Duodenal mucosa (tissue), 2 donors: ENCODE results near the gene DNPEP.
A peak's percentile ranks its signal among the peaks of the same experiment; 100 is the strongest.
"Not testable (repeated sequence)": the region's sequence is repeated elsewhere in the genome, so short reads cannot be mapped to it uniquely, and the experiment has no call there.

Experiments
- H3K27ac ChIP-seq: one replicate; pipeline ENCODE4 v1.7.0; 2013; ENCODE audit warnings: low read depth, low read length
- H3K27me3 ChIP-seq, 2 donors: one replicate each; pipeline ENCODE4 v1.7.0; 2013; ENCODE audit warnings: low read length in 2 of 2, control low read depth in 1 of 2; ENCODE audit not compliant: insufficient read depth in 2 of 2, control insufficient read depth in 1 of 2
- H3K36me3 ChIP-seq, 2 donors: one replicate each; pipeline ENCODE4 v1.7.0; 2013; ENCODE audit warnings: low read length in 2 of 2, control low read depth in 1 of 2; ENCODE audit not compliant: insufficient read depth in 2 of 2, control insufficient read depth in 1 of 2
- H3K4me1 ChIP-seq, 2 donors: one replicate each; pipeline ENCODE4 v1.7.0; 2013; ENCODE audit warnings: low read length in 2 of 2, control low read depth in 1 of 2; ENCODE audit not compliant: insufficient read depth in 2 of 2, control insufficient read depth in 1 of 2
- H3K4me3 ChIP-seq, 2 donors: one replicate each; pipeline ENCODE4 v1.7.0; 2013; ENCODE audit warnings: low read length in 2 of 2, low read depth in 1 of 2
- H3K9ac ChIP-seq, 2 donors: one replicate each; pipeline ENCODE4 v1.7.0; 2013; ENCODE audit warnings: low read length in 2 of 2, low read depth in 1 of 2
- H3K9me3 ChIP-seq, 2 donors: one replicate each; pipeline ENCODE4 v1.7.0; 2013; ENCODE audit warnings: low read length in 2 of 2, control low read depth in 1 of 2; ENCODE audit not compliant: control insufficient read depth in 1 of 2

The DNPEP gene

GRCh38 chr2:219400562-219400961 lies 12.8 kb upstream of the DNPEP start:
- Histone ChIP-seq H3K9ac (no peak overlapping the region), H3K4me1 (peaks cover 18 to 30% of the 10 kb centered on the region in 2 donors), H3K36me3 (no peaks in the 10 kb centered on the region), H3K9me3 (no peaks in the 10 kb centered on the region), H3K27ac (no peak overlapping the region), H3K27me3 (no peaks in the 10 kb centered on the region), H3K4me3 (no peak overlapping the region)

GRCh38 chr2:219399716-219400478 lies 12.2 kb upstream of the DNPEP start:
- peaks cover 18 to 30% of the 10 kb centered on the region in 2 donors for H3K4me1 ChIP-seq
- H3K27me3 ChIP-seq: no peaks in the 10 kb centered on the region
- H3K9me3 ChIP-seq: no peaks in the 10 kb centered on the region
- H3K4me3 ChIP-seq: peak overlapping the region in 1 of 2 donors; percentile 30
- H3K9ac ChIP-seq: peak overlapping the region in 1 of 2 donors; percentile 25
- no peaks in the 10 kb centered on the region for H3K36me3 ChIP-seq
- H3K27ac ChIP-seq: no peak overlapping the region

- Histone ChIP-seq H3K4me3 (peak overlapping the region in 1 of 2 donors; percentile 30), H3K9ac (peak overlapping the region; percentile 29 to 47), H3K4me1 (peaks cover 18 to 30% of the 10 kb centered on the region in 2 donors), H3K36me3 (no peaks in the 10 kb centered on the region), H3K27ac (no peak overlapping the region), H3K27me3 (no peaks in the 10 kb centered on the region), H3K9me3 (no peaks in the 10 kb centered on the region)
These were observed 11.1 kb upstream of the DNPEP start for GRCh38 chr2:219398721-219399363.

- Histone ChIP-seq H3K27ac (no peak overlapping the region), H3K4me3 (no peak overlapping the region), H3K9ac (no peak overlapping the region), H3K27me3 (no peaks in the 10 kb centered on the region), H3K4me1 (peaks cover 18 to 24% of the 10 kb centered on the region in 2 donors), H3K9me3 (no peaks in the 10 kb centered on the region), H3K36me3 (no peaks in the 10 kb centered on the region)
These were observed 9.2 kb upstream of the DNPEP start for GRCh38 chr2:219396863-219397457.

GRCh38 chr2:219395609-219396008 lies 7.9 kb upstream of the DNPEP start:
- peaks cover 18 to 24% of the 10 kb centered on the region in 2 donors for H3K4me1 ChIP-seq
- H3K4me3 ChIP-seq: no peak overlapping the region
- H3K27ac ChIP-seq: no peak overlapping the region
- H3K27me3 ChIP-seq: no peaks in the 10 kb centered on the region
- no peaks in the 10 kb centered on the region for H3K9me3 ChIP-seq
- no peaks in the 10 kb centered on the region for H3K36me3 ChIP-seq
- no peak overlapping the region for H3K9ac ChIP-seq

- not testable (repeated sequence) for H3K4me3 ChIP-seq, H3K9ac ChIP-seq
These were observed 7.3 kb upstream of the DNPEP start for GRCh38 chr2:219395056-219395455.

GRCh38 chr2:219392754-219393153 lies 5.0 kb upstream of the DNPEP start:
- H3K4me1 ChIP-seq: peaks cover 6 to 7% of the 10 kb centered on the region in 2 donors
- H3K27me3 ChIP-seq: no peaks in the 10 kb centered on the region
- no peaks in the 10 kb centered on the region for H3K9me3 ChIP-seq
- no peaks in the 10 kb centered on the region for H3K36me3 ChIP-seq
- no peak overlapping the region for H3K9ac ChIP-seq
- no peak overlapping the region for H3K4me3 ChIP-seq
- no peak overlapping the region for H3K27ac ChIP-seq

More at GRCh38 chr2:219395056-219395455, 7.3 kb upstream of the DNPEP start:
- not testable (repeated sequence) for H3K9me3 ChIP-seq, H3K27ac ChIP-seq, H3K27me3 ChIP-seq, H3K36me3 ChIP-seq
- H3K4me1 ChIP-seq: peaks cover 16 to 21% of the 10 kb centered on the region in 2 donors

GRCh38 chr2:219388907-219389156 lies 1.1 kb upstream of the DNPEP start:
- H3K9ac ChIP-seq: peak overlapping the region; percentile 24 to 36
- H3K4me3 ChIP-seq: peak overlapping the region; percentile 57 to 65
- H3K36me3 ChIP-seq: peaks cover 24 to 30% of the 10 kb centered on the region in 2 donors
- H3K27ac ChIP-seq: peak overlapping the region; percentile 77
- H3K27me3 ChIP-seq: no peaks in the 10 kb centered on the region
- H3K9me3 ChIP-seq: no peaks in the 10 kb centered on the region
- H3K4me1 ChIP-seq: peaks cover 15 to 29% of the 10 kb centered on the region in 2 donors

GRCh38 chr2:219388121-219388906 lies 602 bp upstream of the DNPEP start:
- peaks cover 29 to 35% of the 10 kb centered on the region in 2 donors for H3K36me3 ChIP-seq
- H3K9ac ChIP-seq: peak overlapping the region; percentile 24 to 36
- H3K4me1 ChIP-seq: peaks cover 15 to 29% of the 10 kb centered on the region in 2 donors
- H3K27ac ChIP-seq: peak overlapping the region; percentile 77
- peak overlapping the region; percentile 57 to 65 for H3K4me3 ChIP-seq
- no peaks in the 10 kb centered on the region for H3K27me3 ChIP-seq
- no peaks in the 10 kb centered on the region for H3K9me3 ChIP-seq
